Neuron (in vitro differentiated cells): ENCODE measurements around the gene PCDHB11.
"Not testable (repeated sequence)": the region's sequence is repeated elsewhere in the genome, so short reads cannot be mapped to it uniquely, and the experiment has no call there.

Experiments used
- H2AFZ ChIP-seq: one replicate; pipeline ENCODE4 v1.6.1; 2013; ENCODE audit warnings: low read depth, mild to moderate bottlenecking, inconsistent platforms, low read length, moderate library complexity
- H3K27me3 ChIP-seq: one replicate; pipeline ENCODE4 v1.6.1; 2013; ENCODE audit warnings: low read length; ENCODE audit not compliant: insufficient read depth
- H3K36me3 ChIP-seq: one replicate; pipeline ENCODE4 v1.6.1; 2013; ENCODE audit warnings: low read length; ENCODE audit not compliant: insufficient read depth
- H3K4me1 ChIP-seq: one replicate; pipeline ENCODE4 v1.6.1; 2013; ENCODE audit warnings: low read length; ENCODE audit not compliant: insufficient read depth
- H3K4me3 ChIP-seq: 2 replicates; pipeline ENCODE4 v1.5.1; 2013; ENCODE audit warnings: mild to moderate bottlenecking, low read length, moderate library complexity
- H3K9me3 ChIP-seq: one replicate; pipeline ENCODE4 v1.6.1; 2013; ENCODE audit warnings: low read length

Gene PCDHB11

GRCh38 chr5:141175933-141176332 lies 23.5 kb upstream of the PCDHB11 start:
- H3K36me3 ChIP-seq = no peaks in the 10 kb centered on the region
- H3K4me1 ChIP-seq = no peaks in the 10 kb centered on the region
- H2AFZ ChIP-seq = no peak overlapping the region
- H3K27me3 ChIP-seq = no peaks in the 10 kb centered on the region
- no peak overlapping the region for H3K4me3 ChIP-seq
- H3K9me3 ChIP-seq = peaks cover 14% of the 10 kb centered on the region

- not testable (repeated sequence) for H3K4me3 ChIP-seq, H3K4me1 ChIP-seq
Measured at GRCh38 chr5:141177577-141178191, 21.7 kb upstream of the PCDHB11 start, which contains the start of gene PCDHB8. Gene PCDHB8, plus strand, starts transcription at chr5:141177790. Its CDS starts 245 bp downstream, at chr5:141178035.

GRCh38 chr5:141179371-141179770 lies 20.1 kb upstream of the PCDHB11 start:
- not testable (repeated sequence) for H3K27me3 ChIP-seq, H2AFZ ChIP-seq, H3K36me3 ChIP-seq, H3K4me1 ChIP-seq, H3K9me3 ChIP-seq, H3K4me3 ChIP-seq

More at GRCh38 chr5:141177577-141178191, 21.7 kb upstream of the PCDHB11 start, which contains the start of gene PCDHB8:
- H3K27me3 ChIP-seq, H2AFZ ChIP-seq, H3K36me3 ChIP-seq: not testable (repeated sequence)
- peaks cover 14% of the 10 kb centered on the region for H3K9me3 ChIP-seq

GRCh38 chr5:141179876-141180275 lies 19.6 kb upstream of the PCDHB11 start:
- not testable (repeated sequence) for H3K4me1 ChIP-seq, H2AFZ ChIP-seq, H3K27me3 ChIP-seq, H3K4me3 ChIP-seq, H3K36me3 ChIP-seq
- peaks cover 12% of the 10 kb centered on the region for H3K9me3 ChIP-seq

GRCh38 chr5:141180313-141180712 lies 19.1 kb upstream of the PCDHB11 start:
- Histone ChIP-seq H3K36me3 (no peaks in the 10 kb centered on the region), H3K9me3 (peaks cover 12% of the 10 kb centered on the region), H3K4me1 (no peaks in the 10 kb centered on the region), H2AFZ (no peak overlapping the region), H3K27me3 (no peaks in the 10 kb centered on the region), H3K4me3 (no peak overlapping the region)

GRCh38 chr5:141182248-141182647 lies 17.2 kb upstream of the PCDHB11 start, which contains the start of gene PCDHB16:
Gene PCDHB16, plus strand, starts transcription at chr5:141182387. Its CDS starts 173 bp downstream, at chr5:141182560.
- peaks cover 13% of the 10 kb centered on the region for H3K9me3 ChIP-seq
- no peaks in the 10 kb centered on the region for H3K36me3 ChIP-seq
- H2AFZ ChIP-seq = no peak within 1 kb of the TSS
- peak within 1 kb of the TSS; percentile 44 for H3K4me3 ChIP-seq
- no peaks in the 10 kb centered on the region for H3K27me3 ChIP-seq
- H3K4me1 ChIP-seq = no peaks in the 10 kb centered on the region

GRCh38 chr5:141184117-141184855 lies 15.1 kb upstream of the PCDHB11 start:
- H3K4me1 ChIP-seq, H3K4me3 ChIP-seq, H3K27me3 ChIP-seq, H2AFZ ChIP-seq, H3K36me3 ChIP-seq: not testable (repeated sequence)
- peaks cover 14% of the 10 kb centered on the region for H3K9me3 ChIP-seq

GRCh38 chr5:141186897-141187512 lies 12.4 kb upstream of the PCDHB11 start, which contains the start of gene PCDHB9:
Gene PCDHB9, plus strand, starts transcription at chr5:141187161. Its CDS starts 158 bp downstream, at chr5:141187319.
- Histone ChIP-seq H2AFZ (no peak within 1 kb of the TSS), H3K4me3 (peak within 1 kb of the TSS; percentile 34), H3K36me3 (no peaks in the 10 kb centered on the region), H3K27me3 (no peaks in the 10 kb centered on the region), H3K4me1 (no peaks in the 10 kb centered on the region), H3K9me3 (peaks cover 17% of the 10 kb centered on the region)

GRCh38 chr5:141188682-141189081 lies 10.7 kb upstream of the PCDHB11 start:
- not testable (repeated sequence) for H3K4me3 ChIP-seq, H3K27me3 ChIP-seq, H3K4me1 ChIP-seq, H2AFZ ChIP-seq, H3K36me3 ChIP-seq
- peaks cover 18% of the 10 kb centered on the region for H3K9me3 ChIP-seq

- not testable (repeated sequence) for H3K4me1 ChIP-seq, H3K36me3 ChIP-seq, H3K4me3 ChIP-seq, H2AFZ ChIP-seq, H3K27me3 ChIP-seq
- peaks cover 18% of the 10 kb centered on the region for H3K9me3 ChIP-seq
Measured at GRCh38 chr5:141189131-141189530, 10.3 kb upstream of the PCDHB11 start.

- Histone ChIP-seq H3K36me3 (no peaks in the 10 kb centered on the region), H3K4me3 (peak within 1 kb of the TSS; percentile 44), H2AFZ (peak within 1 kb of the TSS; percentile 5), H3K27me3 (no peaks in the 10 kb centered on the region), H3K9me3 (peaks cover 13% of the 10 kb centered on the region), H3K4me1 (no peaks in the 10 kb centered on the region)
Measured at GRCh38 chr5:141192110-141192725, 7.2 kb upstream of the PCDHB11 start, which contains the start of gene PCDHB10. Gene PCDHB10, plus strand, starts transcription at chr5:141192353. Its CDS starts 200 bp downstream, at chr5:141192553.

- peaks cover 20% of the 10 kb centered on the region for H3K9me3 ChIP-seq
- not testable (repeated sequence) for H3K36me3 ChIP-seq, H3K27me3 ChIP-seq, H2AFZ ChIP-seq, H3K4me1 ChIP-seq, H3K4me3 ChIP-seq
Measured at GRCh38 chr5:141194332-141194731, 5.1 kb upstream of the PCDHB11 start.

- H3K4me3 ChIP-seq = no peak overlapping the region
- peaks cover 3% of the 10 kb centered on the region for H3K36me3 ChIP-seq
- no peaks in the 10 kb centered on the region for H3K27me3 ChIP-seq
- H2AFZ ChIP-seq = no peak overlapping the region
- peaks cover 34% of the 10 kb centered on the region for H3K9me3 ChIP-seq
- H3K4me1 ChIP-seq = no peaks in the 10 kb centered on the region
Measured at GRCh38 chr5:141196363-141196762, 3.1 kb upstream of the PCDHB11 start.
